Mucosa of gallbladder (tissue), 1 donor: ENCODE results near the gene TAF1B. TPM values are rescaled to one million over a fixed set of nuclear protein-coding genes. Genes with fewer than 3 reads are reported as not detected.

Source experiments
- DNase-seq: peaks from one replicate; pipeline ENCODE4 v3.0.0-alpha.2; 2020; ENCODE audit warnings: low spot score
- total RNA-seq: library from RNA; stranded (reverse); gene quantifications from one replicate; pipeline ENCODE4 v1.2.1, GENCODE V29; 2021
- donor health status: DM: no; HTN: no; CAD: no.

TAF1B gene
- total RNA-seq, 1 donor from 2014 or later = 14.8 TPM

GRCh38 chr2:9807555-9808305, 35.5 kb upstream of the TAF1B start:
- no peak for DNase-seq

DNA sequence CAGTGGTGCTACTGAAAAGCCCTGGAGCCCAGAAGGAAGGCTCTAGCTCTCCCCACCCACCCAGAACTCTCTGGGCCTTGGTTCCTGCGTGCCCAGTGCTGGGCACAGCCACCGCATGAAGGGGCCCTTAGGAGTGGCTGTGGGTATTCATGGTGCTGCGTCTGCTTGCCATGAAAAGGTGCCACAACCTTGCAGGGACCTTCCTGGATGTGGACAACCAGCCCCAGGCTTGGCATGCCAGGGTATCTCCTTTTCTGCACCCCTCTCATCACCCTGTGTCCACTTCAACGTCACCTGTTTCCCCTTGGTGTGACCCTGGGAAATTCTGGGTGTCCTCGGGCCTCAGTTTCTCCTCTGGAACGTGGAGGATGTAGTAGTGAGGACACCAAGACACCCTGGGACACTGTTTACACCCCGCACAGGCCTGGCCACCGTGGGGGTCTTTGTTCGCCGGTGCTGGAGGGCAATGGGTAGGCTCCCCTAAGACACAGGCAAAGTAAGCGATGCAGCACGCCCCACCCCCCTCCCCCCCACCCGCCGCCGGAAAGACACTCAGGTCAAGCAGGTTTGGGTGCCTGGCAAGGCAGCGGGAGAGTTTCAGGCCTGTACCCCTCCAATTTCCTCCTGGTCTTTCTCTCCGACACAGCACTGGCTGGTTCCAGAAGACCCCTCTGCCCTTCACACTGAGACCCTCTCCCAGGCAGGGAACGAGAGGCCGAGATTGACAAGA, 34.8 kb upstream of the TAF1B start:
- no peak for DNase-seq

DNA sequence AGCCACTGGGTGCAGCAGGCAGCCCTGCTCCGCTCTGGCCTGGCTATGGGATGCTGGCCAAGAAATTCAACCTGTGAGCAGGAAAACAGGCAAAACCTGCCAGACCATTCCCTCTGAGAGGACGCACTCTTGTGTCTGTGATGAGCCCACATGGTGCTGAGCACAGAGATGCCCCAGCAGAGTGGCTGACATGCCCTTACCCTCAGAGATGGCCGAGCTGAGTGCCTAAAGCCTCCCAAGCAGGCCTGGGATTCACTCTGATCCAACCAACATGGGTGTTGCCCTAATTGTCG, 34.3 kb upstream of the TAF1B start:
- peak; percentile 82 for DNase-seq

DNA sequence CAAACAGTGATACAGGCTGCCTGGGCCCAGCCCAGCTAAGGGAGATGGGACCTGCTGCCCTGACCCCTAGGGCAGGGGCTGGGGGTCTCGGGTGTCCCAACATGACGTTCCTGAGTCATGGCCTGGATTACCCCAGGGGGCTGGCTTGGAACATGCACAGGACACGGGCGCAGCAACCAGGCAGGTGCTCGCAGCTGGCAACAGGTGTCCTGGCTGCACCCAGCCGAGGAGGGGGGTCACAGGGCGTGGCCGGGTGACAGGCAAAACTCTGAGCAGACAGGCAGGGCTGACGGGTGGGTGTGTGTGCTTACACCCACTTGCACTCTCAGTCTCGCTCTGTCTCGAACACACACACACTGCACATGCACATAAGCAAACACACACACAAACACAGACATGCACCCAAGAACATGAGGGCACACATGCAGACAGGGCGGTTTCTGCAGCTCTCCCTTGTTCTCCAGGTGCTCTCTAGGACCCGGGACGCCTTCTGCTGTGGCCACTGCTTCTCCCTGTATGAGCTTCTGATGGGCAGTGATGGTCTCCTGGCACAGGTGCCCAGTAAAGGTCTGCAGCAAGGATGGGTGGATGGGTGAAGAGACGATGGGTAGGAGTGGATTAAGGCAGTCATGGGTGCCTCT, 33.7 kb upstream of the TAF1B start:
- no peak for DNase-seq

- no peak for DNase-seq
These were observed 32.1 kb upstream of the TAF1B start for GRCh38 chr2:9811216-9811615.

GRCh38 chr2:9811679-9812511, 31.4 kb upstream of the TAF1B start:
- DNase-seq = no peak

DNA sequence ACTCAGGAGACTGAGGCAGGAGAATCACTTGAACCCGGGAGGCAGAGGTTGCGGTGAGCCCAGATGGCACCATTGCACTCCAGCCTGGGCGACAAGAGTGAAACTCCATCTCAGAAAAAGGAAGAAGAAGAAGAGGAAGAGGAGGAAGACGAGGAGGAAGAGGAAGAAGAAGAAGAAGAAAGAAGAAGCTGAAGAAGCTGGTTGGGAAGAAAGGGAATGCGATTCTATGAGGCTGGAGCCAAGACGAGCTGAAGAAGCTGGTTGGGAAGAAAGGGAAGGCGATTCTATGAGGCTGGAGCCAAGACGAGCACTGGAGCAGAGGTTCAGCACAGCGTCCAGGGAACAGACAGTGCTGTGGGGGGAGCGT, 30.3 kb upstream of the TAF1B start:
- DNase-seq = no peak

GRCh38 chr2:9813312-9814128, 29.8 kb upstream of the TAF1B start:
- peak; percentile 59 for DNase-seq

GRCh38 chr2:9814129-9814868, 29.0 kb upstream of the TAF1B start:
- no peak for DNase-seq

DNA sequence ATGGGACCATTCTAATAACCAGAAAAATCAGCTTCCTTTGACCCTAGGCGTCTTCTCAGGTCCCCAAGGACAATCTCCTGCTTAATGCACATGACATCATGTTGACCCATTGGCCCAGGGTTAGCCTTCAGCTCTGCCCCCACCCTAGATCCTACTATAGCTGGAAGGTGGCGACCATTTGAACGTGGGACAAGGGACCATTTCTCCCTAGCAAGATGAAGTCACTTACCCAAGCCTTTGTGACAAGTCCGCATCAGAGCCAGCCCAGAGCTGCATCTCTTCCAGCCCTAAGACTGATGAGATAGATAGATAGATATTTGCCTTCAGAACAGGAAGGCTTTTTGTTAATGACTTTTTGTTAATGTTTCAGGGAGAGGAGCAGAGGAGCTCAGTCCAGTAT, 28.2 kb upstream of the TAF1B start:
- DNase-seq = no peak

- no peak for DNase-seq
These were observed 27.4 kb upstream of the TAF1B start for GRCh38 chr2:9815844-9816279.

GRCh38 chr2:9818097-9818496, 25.2 kb upstream of the TAF1B start:
- no peak for DNase-seq

DNA sequence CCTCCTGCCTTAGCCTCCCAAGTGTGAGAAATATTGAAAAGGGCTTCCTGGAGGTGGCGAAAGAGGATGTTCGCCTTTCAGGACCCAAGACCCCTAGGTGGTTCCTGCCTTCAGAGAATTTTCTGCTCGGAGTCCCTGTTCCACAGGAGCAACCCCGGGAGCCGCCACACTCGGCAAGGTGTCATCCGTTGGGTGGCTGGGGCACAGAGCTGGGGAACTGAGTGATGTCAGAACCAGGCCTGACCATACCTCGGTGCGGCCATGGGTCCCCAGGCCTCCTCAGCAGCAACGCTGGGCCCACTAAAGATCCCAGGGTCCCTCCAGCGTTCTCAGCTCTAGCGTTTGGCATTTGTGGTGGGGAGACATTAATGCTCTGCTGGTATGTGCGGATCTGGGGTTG, 23.7 kb upstream of the TAF1B start:
- DNase-seq = no peak

DNA sequence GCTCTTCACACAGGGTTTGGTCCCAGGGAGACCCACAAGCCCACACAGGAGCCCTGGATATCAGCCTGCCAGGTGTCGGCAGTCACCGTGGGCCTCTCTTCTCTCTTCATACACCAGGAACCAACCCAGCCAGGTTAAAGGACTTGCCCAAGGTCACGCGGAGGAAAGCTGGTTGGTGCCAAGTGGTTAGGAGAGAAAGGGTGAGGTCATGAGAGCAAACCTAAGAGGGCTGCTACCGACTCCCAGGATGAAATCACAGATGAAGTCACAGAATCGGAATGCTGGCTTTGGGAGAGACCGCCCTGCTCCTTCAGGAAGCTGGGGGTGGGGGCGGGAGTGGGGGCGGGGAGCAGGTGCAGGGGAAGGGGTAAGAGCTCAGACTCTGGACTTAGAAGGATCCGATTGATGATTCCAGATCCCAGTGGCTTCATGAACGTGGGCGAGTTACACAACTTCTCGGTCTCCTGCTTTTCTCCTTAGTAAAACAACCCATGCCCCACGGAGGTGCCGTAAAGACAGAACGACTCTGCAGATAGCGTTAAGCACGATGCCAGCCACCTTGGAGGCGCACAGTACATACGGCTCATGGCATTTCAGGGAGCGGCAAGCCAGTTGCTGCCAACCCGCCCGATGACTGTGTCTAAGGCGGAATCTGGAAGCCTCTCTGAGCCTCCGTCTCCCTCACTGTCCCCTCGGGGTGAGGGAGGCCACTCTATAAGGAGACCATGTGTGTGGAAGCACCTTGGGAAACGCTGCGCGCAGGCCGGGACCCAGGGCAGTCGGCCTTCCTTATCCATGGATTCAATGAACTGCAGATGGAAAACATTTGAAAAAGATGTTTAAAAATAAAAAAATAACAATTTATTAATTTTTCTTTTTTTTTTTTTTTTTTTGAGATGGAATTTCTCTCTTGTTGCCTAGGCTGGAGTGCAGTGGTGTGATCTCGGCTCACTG, 23.0 kb upstream of the TAF1B start:
- no peak for DNase-seq

DNA sequence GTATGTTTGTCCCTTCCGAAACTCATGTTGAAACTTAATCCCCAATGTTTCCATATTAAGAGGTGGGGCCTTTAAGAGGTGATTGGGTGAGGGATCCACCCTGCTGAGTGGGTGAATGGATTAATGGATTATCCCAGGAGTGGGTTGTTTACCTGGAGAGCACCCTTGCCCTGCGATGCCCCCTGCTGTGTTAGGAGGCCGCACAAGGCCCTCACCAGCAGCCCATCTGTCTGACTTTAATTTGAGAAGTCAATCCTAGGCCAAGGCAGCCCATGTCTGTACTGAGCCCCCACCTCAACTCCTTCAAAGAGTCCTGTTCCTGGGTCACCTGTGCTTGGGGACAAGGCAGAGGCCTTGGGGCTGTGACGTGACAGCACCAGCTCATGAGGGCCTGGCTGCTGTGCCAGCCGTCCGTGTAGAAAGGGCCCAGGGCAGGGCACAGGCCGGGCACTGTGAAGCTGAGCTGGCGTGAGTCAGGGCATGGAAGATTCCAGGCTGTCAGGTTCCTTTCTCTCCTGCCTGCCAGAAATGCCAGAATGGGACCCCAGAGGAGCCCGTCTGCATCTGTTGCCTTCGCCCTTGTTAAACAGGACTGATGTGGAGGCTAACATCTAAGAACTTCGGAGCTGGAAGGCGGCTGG, 21.3 kb upstream of the TAF1B start:
- no peak for DNase-seq

GRCh38 chr2:9824441-9824840, 18.8 kb upstream of the TAF1B start:
- no peak for DNase-seq

DNA sequence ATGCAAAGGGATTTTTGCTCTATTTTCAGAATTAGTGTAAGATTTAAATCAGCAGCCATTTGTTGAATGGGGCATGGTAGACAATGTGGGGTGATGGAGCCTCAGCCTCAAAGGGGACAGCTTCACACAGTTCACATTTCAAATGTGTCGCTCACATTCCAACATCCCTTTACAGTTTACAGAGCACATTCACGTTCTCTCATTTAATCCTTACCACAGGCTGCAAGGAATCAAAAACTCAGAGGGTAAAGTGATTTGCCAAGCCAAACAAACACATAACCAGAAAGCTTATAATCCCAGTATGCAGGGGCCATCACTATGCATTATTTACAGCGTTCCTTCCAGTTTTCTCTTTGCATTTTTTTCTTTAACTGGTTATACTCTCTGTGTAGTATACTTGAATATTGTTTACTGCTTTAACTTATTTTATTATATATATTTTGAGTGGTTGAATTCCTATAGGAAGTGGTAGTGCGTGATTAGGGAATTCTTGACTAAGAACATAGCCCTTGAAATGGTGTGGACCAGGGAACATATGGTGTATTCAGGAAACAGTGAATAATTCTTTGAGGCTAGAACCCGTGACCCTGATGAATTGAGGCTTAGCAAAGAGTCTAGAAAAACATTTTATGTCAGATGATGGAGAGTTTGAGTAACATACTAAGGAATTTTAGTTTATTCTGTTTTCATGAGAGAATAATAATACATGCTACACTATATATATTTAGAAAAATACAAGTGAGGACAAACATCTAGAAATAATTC, 18.1 kb upstream of the TAF1B start:
- no peak for DNase-seq

DNA sequence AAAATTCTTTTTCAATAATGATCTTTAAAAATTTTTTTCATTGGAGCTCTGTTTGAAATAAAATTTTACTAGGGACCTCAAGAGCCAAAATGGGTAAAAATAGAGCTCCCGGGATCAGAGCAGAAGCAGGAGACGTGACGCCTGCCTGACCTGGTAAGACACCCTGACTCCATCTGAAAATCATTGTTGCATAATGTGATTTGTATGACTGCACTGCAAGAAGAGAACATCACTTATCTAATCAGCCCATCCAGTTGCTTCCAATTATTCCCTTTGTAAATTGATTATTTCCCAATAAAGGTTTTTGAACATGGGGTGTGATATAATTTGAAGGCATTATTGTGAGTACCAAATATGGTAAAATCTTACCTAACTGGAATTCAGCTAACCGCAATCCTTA, 17.1 kb upstream of the TAF1B start:
- DNase-seq = no peak
